Measurements from ENCODE around the gene AKNA.

DNA sequence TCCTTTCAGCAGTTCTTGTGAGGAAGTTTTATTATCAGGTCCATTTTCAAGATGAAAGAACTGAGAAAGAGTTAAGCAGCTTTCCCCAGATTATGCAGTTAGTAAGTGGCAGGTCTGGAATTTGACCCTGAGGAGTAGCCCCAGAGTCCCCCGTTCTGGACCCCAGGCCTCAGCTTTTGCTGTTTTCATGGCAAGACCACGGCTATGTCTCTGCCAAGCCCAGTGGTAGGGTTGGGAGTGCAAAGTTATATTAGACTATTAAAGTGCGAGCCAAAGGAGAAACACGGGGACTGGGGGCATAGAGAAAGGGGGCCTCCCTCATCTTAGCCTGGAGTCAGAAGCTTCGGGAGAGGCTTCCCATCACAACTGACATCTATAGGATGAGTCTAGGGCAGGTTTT is 84.2 kb downstream of the AKNA start:
- TF ChIP-seq GATA2 (IDR thresholded peaks at IDR 0.05; ENCODE audit: low read depth, low read length), result no peak
- TF ChIP-seq GATA3 (IDR thresholded peaks at IDR 0.05; ENCODE audit: low read depth, low read length), result no peak

Measured in SH-SY5Y (cell line).